RKO (cell line): Measurements from ENCODE around the gene BTBD16.

Experiments used
- DNase-seq: peaks from one replicate; pipeline ENCODE4 v3.0.0-alpha.2; 2016; ENCODE audit warnings: low spot score

BTBD16 gene

GRCh38 chr10:122273966-122274545 is 3.0 kb downstream of the BTBD16 start:
- DNase-seq, result no peak

- DNase-seq, result peak; percentile 22
Measured at GRCh38 chr10:122276611-122277208, 5.6 kb downstream of the BTBD16 start.

- DNase-seq, result no peak
Measured at GRCh38 chr10:122277526-122278136, 6.5 kb downstream of the BTBD16 start.

GRCh38 chr10:122279725-122280141 is 8.6 kb downstream of the BTBD16 start:
- no peak for DNase-seq

GRCh38 chr10:122280156-122280555 is 9.1 kb downstream of the BTBD16 start:
- no peak for DNase-seq

- no peak for DNase-seq
Measured at GRCh38 chr10:122281018-122281626, 10.0 kb downstream of the BTBD16 start.

- DNase-seq, result no peak
Measured at GRCh38 chr10:122281751-122282150, 10.7 kb downstream of the BTBD16 start.

- DNase-seq, result peak; percentile 61
Measured at GRCh38 chr10:122282253-122282671, 11.2 kb downstream of the BTBD16 start.

- no peak for DNase-seq
Measured at GRCh38 chr10:122282909-122283308, 11.8 kb downstream of the BTBD16 start.

- no peak for DNase-seq
Measured at GRCh38 chr10:122285506-122286444, 14.7 kb downstream of the BTBD16 start.

- peak; percentile 32 for DNase-seq
Measured at GRCh38 chr10:122286867-122287266, 15.8 kb downstream of the BTBD16 start.

- DNase-seq, result no peak
Measured at GRCh38 chr10:122287570-122287969, 16.5 kb downstream of the BTBD16 start.

GRCh38 chr10:122288262-122288661 is 17.2 kb downstream of the BTBD16 start:
- DNase-seq, result no peak

GRCh38 chr10:122288917-122289316 is 17.8 kb downstream of the BTBD16 start:
- DNase-seq, result no peak

- DNase-seq, result no peak
Measured at GRCh38 chr10:122290334-122290733, 19.2 kb downstream of the BTBD16 start.

- DNase-seq, result no peak
Measured at GRCh38 chr10:122290833-122291532, 19.9 kb downstream of the BTBD16 start.

- no peak for DNase-seq
Measured at GRCh38 chr10:122291739-122292138, 20.6 kb downstream of the BTBD16 start.

GRCh38 chr10:122292376-122292775 is 21.3 kb downstream of the BTBD16 start:
- no peak for DNase-seq

- DNase-seq, result no peak
Measured at GRCh38 chr10:122293156-122293960, 22.3 kb downstream of the BTBD16 start.

- DNase-seq, result no peak
Measured at GRCh38 chr10:122293961-122294380, 22.9 kb downstream of the BTBD16 start.
